T-cell (primary cell): Measurements from ENCODE around the gene PFKFB3. TPM values are rescaled to one million over a fixed set of nuclear protein-coding genes. Genes with fewer than 3 reads are reported as not detected.
"Not testable (repeated sequence)": the region's sequence is repeated elsewhere in the genome, so short reads cannot be mapped to it uniquely, and the experiment has no call there.

Experiments
- ATAC-seq, 4 experiments: fragments of 200-7000 bp in 3 of 4; fragments of 150-1000 bp in 1 of 4; cut with Tn5 transposase; replicated peaks in 1 of 4; 1 replicate in 3 of 4; 2 replicates in 1 of 4; pipeline ENCODE4 v1.10.0; 2021; ENCODE audit warnings: moderate library complexity in 3 of 4, mild to moderate bottlenecking in 2 of 4, moderate number of reproducible peaks in 1 of 4
- CTCF ChIA-PET, 2 donors: fragments of 300-600 bp; sonication (Branson Sonifier 250); formaldehyde crosslinking; loops; one replicate each; lab custom pipeline; 2022; ENCODE audit warnings: antibody characterized with exemption in 2 of 2; lab: Charles Lee
- POLR2A ChIA-PET, 2 donors: fragments of 300-600 bp; sonication (Branson Sonifier 250); formaldehyde crosslinking; loops; one replicate each; lab custom pipeline; 2022; ENCODE audit warnings: antibody characterized with exemption in 2 of 2; lab: Charles Lee
- DNase-seq, 35 experiments: peaks; one replicate each; pipeline versions ENCODE4 v3.0.0 to v3.0.0-alpha.2; 2013 to 2023
- H3K27ac ChIP-seq: one replicate; pipeline ENCODE4 v1.5.1; 2013; ENCODE audit warnings: low read length
- H3K27me3 ChIP-seq, 2 experiments: replicated peaks in 1 of 2; 1 replicate in 1 of 2; 2 replicates in 1 of 2; pipeline versions ENCODE4 v1.6.1 to v1.7.0; 2013; ENCODE audit warnings: low read length in 1 of 2, mixed read lengths in 1 of 2; ENCODE audit not compliant: control insufficient read depth in 2 of 2, insufficient read depth in 2 of 2; ENCODE audit errors: extremely low read depth in 1 of 2
- H3K36me3 ChIP-seq, 2 donors: 1 replicate in 1 of 2; 2 replicates in 1 of 2; pipeline versions ENCODE4 v1.6.1 to v1.7.0; 2013; ENCODE audit warnings: low read length in 1 of 2; ENCODE audit not compliant: control insufficient read depth in 2 of 2, insufficient read depth in 1 of 2; ENCODE audit errors: extremely low read depth in 1 of 2
- H3K4me1 ChIP-seq, 2 experiments: 1 replicate in 1 of 2; 2 replicates in 1 of 2; pipeline versions ENCODE4 v1.6.1 to v1.7.0; 2013; ENCODE audit warnings: low read length in 2 of 2, mixed read lengths in 1 of 2; ENCODE audit not compliant: insufficient read depth in 2 of 2, control insufficient read depth in 1 of 2; ENCODE audit errors: extremely low read depth in 1 of 2
- H3K4me3 ChIP-seq, 2 donors: 1 replicate in 1 of 2; 2 replicates in 1 of 2; pipeline versions ENCODE4 v1.5.1 to v1.7.0; 2013; ENCODE audit warnings: mild to moderate bottlenecking in 2 of 2, low read length in 1 of 2, moderate library complexity in 1 of 2; ENCODE audit not compliant: control insufficient read depth in 1 of 2; ENCODE audit errors: extremely low read depth in 1 of 2
- H3K9me3 ChIP-seq: 2 replicates; pipeline ENCODE4 v1.7.0; 2013
- H3K27ac Mint-ChIP-seq, 2 donors: one replicate each; pipeline ENCODE4 v1.8.0; 2020 to 2021; ENCODE audit warnings: mild to moderate bottlenecking in 2 of 2, mixed read lengths in 2 of 2
- H3K27me3 Mint-ChIP-seq, 2 donors: one replicate each; pipeline ENCODE4 v1.8.0; 2021 to 2022; ENCODE audit warnings: mixed read lengths in 2 of 2
- H3K36me3 Mint-ChIP-seq: one replicate; pipeline ENCODE4 v1.8.0; 2021; ENCODE audit warnings: mixed read lengths
- H3K4me1 Mint-ChIP-seq, 3 donors: one replicate each; pipeline ENCODE4 v1.8.0; 2020 to 2022; ENCODE audit warnings: mixed read lengths in 3 of 3, mild to moderate bottlenecking in 1 of 3
- H3K4me3 Mint-ChIP-seq, 3 donors: one replicate each; pipeline ENCODE4 v1.8.0; 2020 to 2022; ENCODE audit warnings: mild to moderate bottlenecking in 3 of 3, mixed read lengths in 3 of 3, moderate library complexity in 3 of 3
- H3K9me3 Mint-ChIP-seq, 3 donors: one replicate each; pipeline ENCODE4 v1.8.0; 2020 to 2022; ENCODE audit warnings: mixed read lengths in 3 of 3
- WGBS: methylation state at CpG from one replicate; pipeline ENCODE4 v1.1.5; 2013; ENCODE audit warnings: missing lambda C conversion rate; ENCODE audit not compliant: insufficient coverage; 5-methylcytosine and 5-hydroxymethylcytosine counted together
- total RNA-seq, 35 experiments: library from RNA in 6 of 35; stranded (reverse) in 6 of 35; fragments of 120-200 nt in 1 of 35; gene quantifications; one replicate each; pipeline versions ENCODE4 v1.2.1 to v1.2.4 and lab custom pipeline; 2013 to 2026

The PFKFB3 gene
- total RNA-seq, 5 donors from 2014 or later (not counting 1 experiment from before 2014, with no cell fraction given) = 48.7 to 99.2 (median 93.9) TPM

DNA sequence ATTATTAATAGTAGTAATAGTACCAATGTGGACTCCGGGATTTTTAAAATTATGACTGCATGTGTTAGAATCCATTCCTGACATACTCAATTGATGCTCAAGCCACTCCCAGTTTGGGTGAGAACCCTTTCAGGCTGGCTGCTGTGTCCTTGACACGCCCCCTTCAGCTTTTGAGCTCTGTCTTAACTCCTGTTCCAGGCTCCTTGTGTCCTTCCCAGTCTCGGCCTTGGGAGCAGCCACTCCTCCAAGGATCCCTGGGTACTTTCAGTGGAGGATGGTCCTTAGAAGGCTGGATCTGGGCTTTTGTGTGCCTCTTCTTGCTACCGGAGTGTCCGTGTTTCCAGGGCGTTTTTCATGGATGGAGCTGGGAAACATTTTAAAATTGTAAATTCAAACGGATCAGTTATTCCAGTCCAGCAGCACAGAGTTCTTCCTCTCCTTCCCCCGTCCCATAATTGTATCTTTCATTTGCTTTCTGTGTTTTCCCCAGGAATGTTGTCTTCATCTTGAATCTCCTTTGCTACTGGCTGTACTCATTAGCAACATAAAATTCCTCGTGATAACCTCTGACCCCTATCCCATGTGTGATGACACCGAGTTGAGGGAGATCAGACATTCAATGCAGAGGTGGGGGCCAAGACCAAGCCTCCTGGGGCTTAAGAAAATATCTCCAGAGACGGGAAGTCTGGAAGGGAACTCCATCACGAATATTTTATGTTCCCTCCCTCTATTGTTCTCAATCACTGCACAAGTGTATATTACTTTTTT is 40.0 kb upstream of the PFKFB3 start:
- H3K9me3 Mint-ChIP-seq = no peaks in the 10 kb centered on the region
- DNase-seq = no peak
- H3K27me3 Mint-ChIP-seq = no peaks in the 10 kb centered on the region
- POLR2A ChIA-PET = interaction anchor here in 1 of 2 donors (1.1 kb wide), 1 partner anchor 18 kb away, joined by 9 read pairs; no protein-coding TSS in a partner anchor
- peak overlapping the region; percentile 40 for H3K27ac ChIP-seq
- H3K4me3 ChIP-seq = peak overlapping the region; percentile 59 to 62
- H3K36me3 Mint-ChIP-seq = no peaks in the 10 kb centered on the region
- H3K27me3 ChIP-seq = no peaks in the 10 kb centered on the region
- H3K27ac Mint-ChIP-seq = peak overlapping the region; percentile 80 to 90
- CTCF ChIA-PET = interaction anchor here (0.6 to 2.5 kb wide), 6 partner anchors 10 to 247 kb away, joined by 3 to 10 read pairs (median 3); partner anchors contain the start of gene PFKFB3 (in 1 of the 2)
- peaks cover 0 to 16% of the 10 kb centered on the region in 2 donors for H3K36me3 ChIP-seq
- peak overlapping the region; percentile 67 to 89 (median 77) for H3K4me3 Mint-ChIP-seq
- no peaks in the 10 kb centered on the region for H3K9me3 ChIP-seq
- WGBS = 73% methylated on average over 4 of the region's 12 CpGs
- H3K4me1 Mint-ChIP-seq = peaks cover 49 to 55% (median 50%) of the 10 kb centered on the region in 3 donors
- peaks cover 17 to 33% of the 10 kb centered on the region in 2 experiments for H3K4me1 ChIP-seq
- no peak for ATAC-seq

DNA sequence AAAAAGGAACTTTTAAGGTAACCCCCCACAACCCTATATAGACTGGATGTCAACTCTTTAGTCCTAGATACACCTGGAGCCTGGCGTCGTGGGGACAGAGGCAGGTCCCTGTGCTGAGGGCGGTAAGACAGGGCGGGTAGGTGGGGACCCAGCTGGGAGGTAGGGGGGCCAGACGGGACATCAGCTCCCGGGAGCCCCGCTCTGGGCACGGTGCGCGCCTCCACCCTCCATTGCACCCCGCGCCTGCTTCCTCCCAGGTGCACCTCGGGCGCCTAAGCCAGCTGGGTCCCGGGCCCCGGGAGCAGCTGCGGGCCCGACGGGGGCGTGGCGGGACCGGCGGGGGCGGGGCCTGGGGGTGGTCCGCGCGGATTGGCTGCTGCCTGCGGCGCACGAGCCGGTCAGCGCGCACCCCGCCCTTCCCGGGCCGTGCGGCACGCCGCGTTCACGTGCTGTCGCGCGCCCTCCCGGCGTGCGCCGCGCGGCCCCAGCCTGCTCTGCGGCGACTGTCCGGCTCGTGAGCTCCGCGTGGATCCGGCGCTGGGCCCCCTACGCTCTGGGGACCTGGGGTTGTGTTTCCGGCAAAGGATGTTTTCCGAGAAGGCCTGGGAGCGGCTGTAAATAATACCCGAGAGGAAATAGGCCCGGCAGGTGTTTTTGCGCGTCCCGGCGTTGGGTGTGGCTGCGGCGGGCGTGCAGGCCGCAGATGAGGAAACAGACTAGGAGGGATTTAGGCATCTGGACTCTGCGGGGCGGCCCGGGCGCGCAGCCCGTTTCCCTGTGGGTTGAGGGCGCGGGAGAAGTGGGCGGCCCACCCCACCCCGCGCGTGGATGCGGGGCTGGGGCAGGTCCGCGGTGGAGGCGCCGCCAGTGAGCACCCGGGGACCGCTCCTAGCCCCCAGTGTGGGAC is 39.1 kb upstream of the PFKFB3 start:
- no peaks in the 10 kb centered on the region for H3K27me3 ChIP-seq
- no peaks in the 10 kb centered on the region for H3K27me3 Mint-ChIP-seq
- peak overlapping the region; percentile 88 to 90 (median 89) for H3K4me3 Mint-ChIP-seq
- CTCF ChIA-PET = interaction anchor here in 1 of 2 donors (0.7 to 2.5 kb wide), 8 partner anchors 9 to 246 kb away, joined by 3 to 10 read pairs (median 4); partner anchors contain the start of gene PFKFB3
- ATAC-seq (peak; percentile 93 to 95 (median 94)), DNase-seq (peak; percentile 82 to 96 (median 89))
- H3K4me3 ChIP-seq = peak overlapping the region; percentile 66 to 77
- H3K27ac ChIP-seq = peak overlapping the region; percentile 82
- no peaks in the 10 kb centered on the region for H3K9me3 ChIP-seq
- 2% methylated on average over 89 of the region's 91 CpGs for WGBS
- H3K4me1 ChIP-seq = peaks cover 18 to 35% of the 10 kb centered on the region in 2 experiments
- POLR2A ChIA-PET = interaction anchor here (0.6 to 1.1 kb wide), 2 partner anchors 19 to 35 kb away, joined by 3 to 9 read pairs; no protein-coding TSS in a partner anchor
- peak overlapping the region; percentile 96 to 97 for H3K27ac Mint-ChIP-seq
- no peaks in the 10 kb centered on the region for H3K36me3 Mint-ChIP-seq
- H3K9me3 Mint-ChIP-seq = no peaks in the 10 kb centered on the region
- H3K4me1 Mint-ChIP-seq = peaks cover 54 to 62% (median 55%) of the 10 kb centered on the region in 3 donors
- H3K36me3 ChIP-seq = peaks cover 0 to 21% of the 10 kb centered on the region in 2 donors

DNA sequence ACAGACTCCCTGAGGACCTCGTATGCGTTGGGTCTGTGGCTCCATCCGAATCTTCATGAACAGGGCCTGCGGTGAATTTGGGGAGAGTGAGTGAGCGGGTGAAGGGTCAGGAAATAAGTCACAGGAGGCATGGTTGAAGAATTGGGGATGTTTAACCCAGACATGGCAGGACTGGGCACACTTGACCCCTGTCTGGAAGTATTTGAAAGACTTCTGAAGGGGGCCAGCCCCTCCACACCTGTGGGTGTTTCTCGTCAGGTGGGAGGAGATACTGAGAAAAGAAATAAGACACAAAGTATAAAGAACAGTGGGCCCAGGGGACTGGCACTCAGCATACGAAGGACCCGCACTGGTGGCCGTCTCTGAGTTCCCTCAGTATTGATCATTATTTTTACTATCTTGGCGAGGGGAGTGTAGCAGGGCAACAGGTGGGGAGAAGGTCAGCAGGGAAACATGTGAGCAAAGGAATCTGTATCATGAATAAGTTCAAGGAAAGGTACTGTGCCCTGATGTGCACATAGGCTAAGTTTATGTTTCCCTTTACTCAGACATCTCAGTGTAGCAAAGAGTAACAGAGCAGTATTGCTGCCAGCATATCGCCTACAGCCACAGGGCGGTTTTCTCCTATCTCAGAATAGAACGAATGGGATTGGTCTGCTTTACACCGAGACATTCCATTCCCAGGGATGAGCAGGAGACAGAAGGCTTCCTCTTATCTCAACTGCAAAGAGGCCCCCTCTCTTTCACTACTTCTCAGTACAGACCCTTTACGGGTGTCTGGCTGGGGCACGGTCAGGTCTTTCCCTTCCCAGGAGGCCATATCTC is 38.2 kb upstream of the PFKFB3 start:
- CTCF ChIA-PET = interaction anchor here in 1 of 2 donors (0.7 to 2.5 kb wide), 7 partner anchors 9 to 245 kb away, joined by 3 to 10 read pairs (median 4); partner anchors contain the start of gene PFKFB3
- Histone ChIP-seq H3K27me3 (no peaks in the 10 kb centered on the region), H3K36me3 (peaks cover 0 to 21% of the 10 kb centered on the region in 2 donors), H3K9me3 (no peaks in the 10 kb centered on the region), H3K27ac (peak overlapping the region; percentile 82), H3K4me1 (peaks cover 18 to 44% of the 10 kb centered on the region in 2 experiments), H3K4me3 (peak overlapping the region; percentile 66 to 77)
- DNase-seq (peak in 2 of 35 experiments; percentile 13 to 44), ATAC-seq (no peak)
- Mint-ChIP-seq H3K36me3 (no peaks in the 10 kb centered on the region), H3K4me3 (peak overlapping the region; percentile 88 to 90 (median 89)), H3K27me3 (no peaks in the 10 kb centered on the region), H3K27ac (peak overlapping the region; percentile 96 to 97), H3K9me3 (no peaks in the 10 kb centered on the region), H3K4me1 (peaks cover 62 to 71% (median 63%) of the 10 kb centered on the region in 3 donors)
- POLR2A ChIA-PET = no interaction called here
- WGBS = 33% methylated on average over 7 of the region's 16 CpGs

DNA sequence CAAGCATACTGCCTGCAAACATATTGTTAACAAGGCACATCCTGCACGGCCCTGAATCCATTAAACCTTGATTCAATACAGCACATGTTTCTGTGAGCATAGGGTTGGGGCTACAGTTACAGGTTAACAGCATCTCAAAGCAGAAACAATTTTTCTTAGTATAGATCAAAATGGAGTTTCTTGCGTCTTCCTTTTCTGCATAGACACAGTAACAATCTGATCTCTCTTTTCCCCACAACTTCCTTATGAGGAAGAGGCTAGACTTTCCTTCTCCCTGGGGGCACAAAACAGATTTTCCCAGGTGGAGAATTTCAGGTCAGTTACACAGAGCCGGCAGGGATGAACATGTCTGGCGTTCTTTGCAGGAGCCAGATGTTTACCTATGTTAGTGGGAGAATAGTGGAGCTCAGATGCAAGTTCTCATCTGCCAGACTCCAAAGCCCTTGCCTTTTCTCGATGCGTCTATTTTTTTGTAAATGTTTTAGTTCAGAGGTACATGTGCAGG is 37.5 kb upstream of the PFKFB3 start:
- 80% methylated on average over 1 of the region's 6 CpGs for WGBS
- peaks cover 24 to 50% of the 10 kb centered on the region in 2 experiments for H3K4me1 ChIP-seq

DNA sequence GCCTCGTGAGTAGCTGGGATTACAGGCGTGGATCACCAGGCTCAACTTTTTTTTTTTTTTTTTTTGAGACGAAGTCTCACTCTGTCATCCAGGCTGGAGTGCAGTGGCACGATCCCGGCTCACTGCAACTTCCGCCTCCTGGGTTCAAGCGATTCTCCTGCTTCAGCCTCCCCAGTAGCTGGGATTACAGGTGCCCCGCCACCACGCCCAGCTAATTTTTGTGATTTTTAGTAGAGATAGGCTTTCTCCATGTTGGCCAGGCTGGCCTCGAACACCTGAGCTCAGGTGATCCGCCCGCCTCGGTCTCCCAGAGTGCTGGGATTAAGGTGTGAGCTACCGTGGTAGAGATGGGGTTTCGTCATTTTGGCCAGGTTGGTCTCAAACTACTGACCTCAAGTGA is 36.8 kb upstream of the PFKFB3 start:
- H3K27me3 Mint-ChIP-seq, H3K27ac ChIP-seq, H3K4me3 ChIP-seq, H3K27me3 ChIP-seq, H3K9me3 Mint-ChIP-seq, DNase-seq, ATAC-seq, H3K36me3 Mint-ChIP-seq, H3K9me3 ChIP-seq, CTCF ChIA-PET: not testable (repeated sequence)
- Mint-ChIP-seq H3K4me3 (peak overlapping the region in 1 of 3 donors; percentile 89), H3K4me1 (peaks cover 75 to 81% (median 77%) of the 10 kb centered on the region in 3 donors), H3K27ac (peak overlapping the region; percentile 96 to 97)
- POLR2A ChIA-PET = interaction anchor here in 1 of 2 donors (0.7 kb wide), 1 partner anchor 19 kb away, joined by 3 read pairs; no protein-coding TSS in a partner anchor
- Histone ChIP-seq H3K36me3 (peaks cover 0 to 21% of the 10 kb centered on the region in 2 donors), H3K4me1 (peaks cover 24 to 56% of the 10 kb centered on the region in 2 experiments)
- 100% methylated on average over 9 of the region's 15 CpGs for WGBS

More for the DNA sequence above, 37.5 kb upstream of the PFKFB3 start:
- peak overlapping the region; percentile 88 to 90 (median 89) for H3K4me3 Mint-ChIP-seq
- peak overlapping the region; percentile 82 for H3K27ac ChIP-seq
- peaks cover 0 to 21% of the 10 kb centered on the region in 2 donors for H3K36me3 ChIP-seq
- no peaks in the 10 kb centered on the region for H3K27me3 Mint-ChIP-seq
- no peak for DNase-seq
- H3K36me3 Mint-ChIP-seq = no peaks in the 10 kb centered on the region
- ATAC-seq = no peak
- no peaks in the 10 kb centered on the region for H3K27me3 ChIP-seq
- no peak overlapping the region for H3K4me3 ChIP-seq
- H3K9me3 ChIP-seq = no peaks in the 10 kb centered on the region
- H3K27ac Mint-ChIP-seq = peak overlapping the region; percentile 96 to 97
- H3K9me3 Mint-ChIP-seq = no peaks in the 10 kb centered on the region
- CTCF ChIA-PET = no interaction called here
- peaks cover 69 to 76% (median 71%) of the 10 kb centered on the region in 3 donors for H3K4me1 Mint-ChIP-seq
- POLR2A ChIA-PET = no interaction called here
